ENCODE data around the gene ZNF181.

DNA sequence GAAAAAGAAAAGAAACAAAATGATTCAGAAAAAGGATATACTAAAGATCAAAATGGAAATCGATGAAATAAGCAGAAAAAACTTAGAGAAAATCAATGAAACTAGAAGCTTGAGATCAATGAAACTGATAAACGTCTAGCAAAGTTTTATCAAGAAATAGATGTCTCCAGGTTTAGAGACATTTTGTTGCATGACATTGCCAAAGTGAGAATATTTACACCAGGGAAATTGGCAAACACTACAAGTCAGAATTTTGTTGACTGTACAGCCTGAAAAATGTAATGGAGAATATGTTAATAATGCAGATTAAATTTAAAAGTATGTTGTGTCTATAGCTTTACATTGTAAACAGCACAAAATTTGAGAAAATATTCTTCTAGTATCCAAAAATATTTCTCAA is 44.3 kb downstream of the ZNF181 start:
- TF ChIP-seq, protein P1, sequence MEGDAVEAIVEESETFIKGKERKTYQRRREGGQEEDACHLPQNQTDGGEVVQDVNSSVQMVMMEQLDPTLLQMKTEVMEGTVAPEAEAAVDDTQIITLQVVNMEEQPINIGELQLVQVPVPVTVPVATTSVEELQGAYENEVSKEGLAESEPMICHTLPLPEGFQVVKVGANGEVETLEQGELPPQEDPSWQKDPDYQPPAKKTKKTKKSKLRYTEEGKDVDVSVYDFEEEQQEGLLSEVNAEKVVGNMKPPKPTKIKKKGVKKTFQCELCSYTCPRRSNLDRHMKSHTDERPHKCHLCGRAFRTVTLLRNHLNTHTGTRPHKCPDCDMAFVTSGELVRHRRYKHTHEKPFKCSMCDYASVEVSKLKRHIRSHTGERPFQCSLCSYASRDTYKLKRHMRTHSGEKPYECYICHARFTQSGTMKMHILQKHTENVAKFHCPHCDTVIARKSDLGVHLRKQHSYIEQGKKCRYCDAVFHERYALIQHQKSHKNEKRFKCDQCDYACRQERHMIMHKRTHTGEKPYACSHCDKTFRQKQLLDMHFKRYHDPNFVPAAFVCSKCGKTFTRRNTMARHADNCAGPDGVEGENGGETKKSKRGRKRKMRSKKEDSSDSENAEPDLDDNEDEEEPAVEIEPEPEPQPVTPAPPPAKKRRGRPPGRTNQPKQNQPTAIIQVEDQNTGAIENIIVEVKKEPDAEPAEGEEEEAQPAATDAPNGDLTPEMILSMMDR (conservative IDR thresholded peaks at IDR 0.05; ENCODE audit: low read depth, low read length): no peak
- no peak for TF ChIP-seq EZH2phosphoT487 (IDR thresholded peaks at IDR 0.05; ENCODE audit: borderline replicate concordance, low read length)

Data from PC-3 (cell line).